GM21576 (cell line): ENCODE results near the gene INSC.

Experiments
- ATAC-seq: cut with Tn5 transposase; IDR thresholded peaks from one replicate; pipeline ENCODE4 v1.9.1; 2021; ENCODE audit warnings: mild to moderate bottlenecking, moderate library complexity; ENCODE audit not compliant: unreplicated experiment

INSC gene

GRCh38 chr11:15212876-15213275, 98.2 kb downstream of the INSC start:
- ATAC-seq = no peak

GRCh38 chr11:15213471-15214231, 98.9 kb downstream of the INSC start:
- no peak for ATAC-seq

DNA sequence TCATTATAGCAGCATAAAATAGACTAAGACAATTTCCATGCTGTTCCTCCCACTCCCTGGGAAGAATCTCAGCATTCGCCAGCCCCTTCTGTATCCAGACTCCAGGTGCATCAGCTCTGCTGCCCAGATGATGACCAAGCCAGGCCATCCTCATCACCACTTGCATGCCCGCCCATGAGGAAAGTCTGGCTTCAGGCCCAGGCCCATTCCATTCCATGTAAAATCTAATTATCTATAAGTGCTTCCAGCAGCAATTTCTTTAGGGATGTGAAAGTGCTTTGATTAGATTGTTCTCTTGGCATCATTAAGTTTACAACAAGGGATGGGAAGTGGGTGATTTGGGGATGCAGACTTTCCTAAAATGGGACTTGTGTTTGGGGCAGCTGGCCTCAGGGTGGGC, 100.3 kb downstream of the INSC start:
- no peak for ATAC-seq

DNA sequence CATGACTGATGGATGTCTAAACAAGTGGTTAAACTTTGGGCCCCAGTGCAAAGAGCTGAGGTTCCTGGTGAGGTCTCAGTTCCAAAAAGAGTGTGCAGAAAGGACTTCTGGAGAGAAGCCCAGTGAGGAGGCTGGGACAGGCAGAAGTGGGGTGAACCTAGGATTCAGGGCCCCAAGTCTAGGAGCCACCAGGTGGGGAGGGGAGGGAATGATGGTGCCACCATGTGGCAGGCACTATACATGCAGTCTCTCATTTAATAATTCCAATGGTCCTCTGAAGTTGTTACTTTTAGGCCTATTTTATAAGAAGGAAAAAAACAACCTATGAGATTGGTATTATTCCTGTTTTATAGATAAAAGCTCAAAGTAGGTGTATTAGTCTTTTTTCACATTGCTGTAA, 102.0 kb downstream of the INSC start:
- peak; percentile 81 for ATAC-seq

DNA sequence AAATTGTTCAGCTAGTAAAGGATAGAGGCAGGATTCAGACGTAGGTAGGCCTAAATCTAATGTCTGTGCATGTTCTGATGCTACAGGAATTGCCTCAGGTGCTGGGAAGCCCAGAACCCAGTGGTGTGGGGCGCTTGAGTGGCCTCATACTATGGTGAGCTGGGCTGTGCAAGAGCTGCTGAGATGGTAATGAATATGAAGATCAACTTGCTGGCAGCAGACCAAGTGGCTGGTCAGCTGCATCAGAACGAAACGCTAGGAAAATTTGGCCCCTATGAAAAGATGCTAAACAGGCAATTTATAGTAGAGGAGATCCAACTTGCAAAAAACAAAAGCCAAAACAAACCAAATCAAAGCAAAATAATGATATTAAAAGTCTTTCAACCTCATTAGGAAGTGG, 102.7 kb downstream of the INSC start:
- ATAC-seq = no peak

GRCh38 chr11:15222777-15223176, 108.1 kb downstream of the INSC start:
- no peak for ATAC-seq

DNA sequence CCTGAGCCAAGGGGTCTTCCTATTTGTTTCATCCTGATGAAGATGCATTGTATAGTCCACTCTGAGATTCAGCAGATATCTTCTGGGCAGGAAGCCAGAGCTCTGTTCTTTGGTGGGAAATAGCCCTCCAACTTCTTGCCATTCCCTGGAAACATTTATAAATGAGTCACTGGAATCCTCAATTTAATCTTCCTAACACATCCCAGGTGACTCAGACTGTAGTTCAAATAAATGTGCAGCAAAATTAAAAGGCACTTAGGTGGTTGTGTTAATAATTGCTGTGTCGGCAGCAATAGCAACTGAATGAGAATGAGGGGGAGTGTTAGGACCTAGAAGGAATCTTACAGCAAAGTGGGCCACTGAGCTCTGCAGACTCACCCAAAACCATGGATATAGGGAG, 108.6 kb downstream of the INSC start:
- no peak for ATAC-seq

DNA sequence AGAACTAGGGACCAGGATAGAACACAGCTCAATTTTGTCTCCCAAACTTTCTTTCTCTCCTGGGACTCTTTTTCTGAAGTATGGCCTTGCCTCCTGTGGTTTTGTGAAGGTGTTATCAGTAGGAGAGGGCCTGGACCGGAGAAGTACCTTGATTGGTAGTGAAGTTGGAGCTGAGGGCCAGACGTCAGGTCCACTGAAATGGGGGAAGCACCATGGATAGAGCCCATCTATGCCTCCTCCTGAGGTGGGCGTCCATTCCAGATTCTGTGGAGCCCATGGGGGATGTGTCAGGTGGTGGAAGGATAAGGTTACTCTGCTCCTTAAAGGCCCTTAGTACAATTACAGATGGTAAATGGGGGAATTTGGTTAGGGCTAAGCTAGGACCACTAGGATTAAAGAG, 109.7 kb downstream of the INSC start:
- no peak for ATAC-seq

GRCh38 chr11:15227011-15227410, 112.3 kb downstream of the INSC start:
- ATAC-seq = no peak

GRCh38 chr11:15228331-15228849, 113.7 kb downstream of the INSC start:
- no peak for ATAC-seq

GRCh38 chr11:15229069-15229468, 114.3 kb downstream of the INSC start:
- ATAC-seq = no peak

DNA sequence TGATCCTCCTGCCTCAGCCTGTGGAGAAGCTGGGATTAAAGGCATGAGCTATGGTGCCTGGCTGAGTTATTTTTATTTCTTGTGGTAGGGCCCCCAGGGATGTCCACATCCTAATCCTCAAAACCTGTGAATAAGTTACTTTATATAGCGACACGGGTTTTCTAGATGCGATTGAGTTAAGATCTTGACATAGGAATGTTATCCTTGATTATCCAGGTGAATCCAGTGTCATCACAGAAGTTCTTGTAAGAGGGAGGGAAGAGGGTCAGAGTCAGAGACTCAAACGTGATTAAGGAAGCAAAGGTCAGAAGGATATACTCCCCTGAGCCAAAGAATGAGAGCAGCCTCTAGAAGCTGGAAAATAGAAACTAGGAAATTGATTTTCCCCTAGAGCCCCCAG, 117.8 kb downstream of the INSC start:
- no peak for ATAC-seq

- ATAC-seq = no peak
These were observed 118.8 kb downstream of the INSC start for GRCh38 chr11:15233371-15234165.

GRCh38 chr11:15234796-15235195, 120.1 kb downstream of the INSC start:
- ATAC-seq = no peak

- no peak for ATAC-seq
These were observed 121.8 kb downstream of the INSC start for GRCh38 chr11:15236559-15236958.

- ATAC-seq = no peak
These were observed 124.1 kb downstream of the INSC start for GRCh38 chr11:15238856-15239255.

DNA sequence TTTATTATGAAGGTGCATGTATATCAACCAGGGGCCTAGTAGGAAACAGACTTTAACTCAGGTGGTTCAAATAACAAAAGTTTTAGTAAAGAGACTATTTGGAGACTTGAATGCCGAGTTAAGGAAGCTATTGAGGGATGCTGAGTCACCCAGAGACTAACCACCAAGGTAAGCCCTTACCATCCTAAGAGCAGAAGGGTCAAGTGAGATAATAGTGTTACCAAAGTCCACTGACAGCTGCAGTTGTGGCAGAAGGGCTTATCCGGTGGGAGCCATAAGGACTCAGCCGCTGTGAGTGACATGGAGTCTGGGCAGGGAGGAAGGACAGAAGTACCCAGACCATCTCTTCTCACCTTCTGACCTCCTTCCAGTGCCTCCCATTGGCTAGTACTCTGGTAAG, 134.0 kb downstream of the INSC start:
- ATAC-seq = no peak

DNA sequence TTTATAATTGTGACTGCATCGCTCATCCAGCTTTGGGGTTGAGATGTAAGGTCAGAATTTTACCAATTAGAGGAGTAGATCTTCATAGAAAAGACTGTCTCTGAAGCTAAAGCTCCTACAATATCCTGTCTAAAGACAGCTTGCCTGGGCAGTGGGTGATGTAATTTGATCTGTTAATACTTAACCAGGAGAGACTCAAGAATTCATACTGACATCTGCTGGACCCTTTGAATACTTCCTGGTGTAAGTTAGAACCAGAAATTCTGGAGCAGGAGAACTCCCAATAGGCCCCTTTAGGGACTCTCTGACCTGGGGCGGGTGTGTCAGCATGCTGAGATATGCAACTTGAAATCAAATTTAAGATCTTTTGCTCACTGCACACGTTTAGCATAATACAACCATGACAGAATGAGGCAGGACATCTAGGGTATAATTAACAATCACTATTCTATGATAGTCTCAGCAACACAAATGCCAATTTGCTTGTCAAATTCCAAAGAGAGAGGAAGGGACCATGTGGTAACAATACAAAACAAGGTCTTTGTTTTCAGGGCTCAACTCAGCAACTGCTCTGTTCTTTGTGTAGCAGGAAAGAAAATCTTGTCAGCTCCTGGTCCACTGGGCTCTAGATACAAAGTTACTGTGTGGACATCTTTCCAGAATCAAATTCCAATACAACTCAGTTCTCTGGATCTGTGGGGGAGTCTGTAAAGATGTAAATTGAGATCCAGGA, 143.9 kb downstream of the INSC start:
- peak; percentile 55 for ATAC-seq

GRCh38 chr11:15266999-15267398, 152.3 kb downstream of the INSC start:
- ATAC-seq = no peak

DNA sequence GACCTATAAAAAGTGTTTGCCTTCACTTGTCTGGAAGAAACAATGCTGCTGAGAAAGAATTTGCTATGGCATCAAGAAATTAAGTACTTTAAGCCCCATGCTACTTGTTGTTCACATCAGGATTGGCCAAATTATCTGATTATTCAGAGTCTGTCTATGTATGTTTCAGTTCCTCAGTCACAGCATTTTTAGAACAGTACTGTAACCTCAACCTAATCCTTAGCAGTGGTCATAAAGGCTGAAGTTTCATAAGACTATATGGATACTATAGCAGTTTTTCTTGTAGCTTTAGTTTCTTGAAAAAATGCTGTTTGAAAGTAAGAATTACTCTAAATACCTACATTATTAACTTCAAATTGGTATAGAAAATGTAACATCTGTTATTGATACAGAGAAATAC, 153.9 kb downstream of the INSC start:
- no peak for ATAC-seq

DNA sequence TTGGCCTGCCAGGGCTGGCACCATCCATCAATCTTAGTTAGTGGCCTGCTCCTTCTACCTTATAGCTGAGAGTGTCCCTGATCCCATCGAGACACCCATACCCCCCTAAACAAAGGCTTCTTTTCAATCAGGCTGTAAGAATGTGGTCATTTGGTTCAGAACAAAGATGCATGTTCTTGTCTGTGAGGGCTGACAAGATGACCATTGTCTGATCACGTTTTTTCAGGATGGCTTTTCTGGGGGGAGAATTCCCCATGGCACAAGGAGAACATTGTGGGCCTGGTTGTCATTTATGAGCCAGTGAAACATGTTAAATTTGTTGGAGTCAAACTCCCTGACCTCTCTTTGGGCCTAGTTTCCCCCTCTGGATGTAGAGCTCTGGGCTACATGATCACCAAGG, 160.4 kb downstream of the INSC start:
- no peak for ATAC-seq
